ENCODE results near the gene RAI1. TPM values are rescaled to one million over a fixed set of nuclear protein-coding genes. Genes with fewer than 3 reads are reported as not detected.
A peak's percentile ranks its signal among the peaks of the same experiment; 100 is the strongest.

Gene RAI1
- total and polyA plus RNA-seq, 12 donors: 4.2 to 37.3 (median 26.9) TPM

- Histone ChIP-seq H3K36me3 (replicated peaks in 1 of 2) (no peaks in the 10 kb centered on the region), H3K27me3 (no peaks in the 10 kb centered on the region), H3K27ac (peak overlapping the region; percentile 19 to 100 (median 99)), H3K9me3 (replicated peaks in 1 of 3) (no peaks in the 10 kb centered on the region), H3K4me1 (replicated peaks in 1 of 2) (peaks cover 52 to 82% of the 10 kb centered on the region in 2 donors), H3K4me3 (peak overlapping the region in 2 of 4 donors; percentile 68 to 78)
- 20 to 25% (median 22%) methylated on average over 15 to 25 of the region's 25 CpGs for WGBS, 4 donors
- intact Hi-C loops (cut with DNase I): no loop called here
- no peak for TF ChIP-seq CTCF (IDR thresholded peaks at IDR 0.05)
- no peak for TF ChIP-seq POLR2A (IDR thresholded peaks at IDR 0.05)
- peak in 3 of 7 donors; percentile 39 to 65 (median 42) for DNase-seq
Measured at GRCh38 chr17:17835415-17836249, 154.4 kb downstream of the RAI1 start.

GRCh38 chr17:17836250-17836817, 155.1 kb downstream of the RAI1 start:
- H3K27me3 ChIP-seq: no peaks in the 10 kb centered on the region
- H3K4me1 ChIP-seq (replicated peaks in 1 of 2): peaks cover 52 to 82% of the 10 kb centered on the region in 2 donors
- peak overlapping the region; percentile 57 to 81 (median 73) for H3K4me3 ChIP-seq
- peak; percentile 97 to 99 (median 99) for DNase-seq
- H3K27ac ChIP-seq: peak overlapping the region; percentile 94 to 100 (median 99)
- TF ChIP-seq POLR2A (IDR thresholded peaks at IDR 0.05) (peak; percentile 99 to 100), CTCF (IDR thresholded peaks at IDR 0.05) (no peak)
- H3K9me3 ChIP-seq (replicated peaks in 1 of 3): no peaks in the 10 kb centered on the region
- intact Hi-C loops (cut with DNase I): no loop called here
- WGBS, 4 donors: 0% methylated on average over 8 to 69 of the region's 69 CpGs; no CpG with 5 or more reads in 1 of the 4 donors
- H3K36me3 ChIP-seq (replicated peaks in 1 of 2): no peaks in the 10 kb centered on the region

GRCh38 chr17:17836818-17837379, 155.6 kb downstream of the RAI1 start, which contains the start of gene SREBF1:
Gene SREBF1 (minus strand): TSS chr17:17836986. CDS start chr17:17836817, 169 bp downstream.
- 2 to 17% (median 7%) methylated on average over 4 to 52 of the region's 52 CpGs for WGBS, 4 donors
- peaks cover 55 to 82% of the 10 kb centered on the region in 2 donors for H3K4me1 ChIP-seq (replicated peaks in 1 of 2)
- peak; percentile 47 to 74 (median 62) for DNase-seq
- intact Hi-C loops (cut with DNase I): no loop called here
- TF ChIP-seq CTCF (IDR thresholded peaks at IDR 0.05) (no peak), POLR2A (IDR thresholded peaks at IDR 0.05) (no peak)
- H3K27me3 ChIP-seq: no peaks in the 10 kb centered on the region
- H3K27ac ChIP-seq: peak within 1 kb of the TSS; percentile 94 to 100 (median 99)
- H3K4me3 ChIP-seq: peak within 1 kb of the TSS; percentile 57 to 81 (median 73)
- H3K36me3 ChIP-seq (replicated peaks in 1 of 2): no peaks in the 10 kb centered on the region
- H3K9me3 ChIP-seq (replicated peaks in 1 of 3): no peaks in the 10 kb centered on the region

- TF ChIP-seq POLR2A (IDR thresholded peaks at IDR 0.05): peak in 1 of 2 donors; percentile 52
- TF ChIP-seq CTCF (IDR thresholded peaks at IDR 0.05): no peak
- 25 to 45% (median 39%) methylated on average over 3 of the region's 3 CpGs for WGBS, 4 donors
- Histone ChIP-seq H3K9me3 (replicated peaks in 1 of 3) (no peaks in the 10 kb centered on the region), H3K4me3 (peak overlapping the region in 2 of 4 donors; percentile 68 to 78), H3K27me3 (no peaks in the 10 kb centered on the region), H3K27ac (peak overlapping the region; percentile 94 to 100 (median 99)), H3K4me1 (replicated peaks in 1 of 2) (peaks cover 60 to 82% of the 10 kb centered on the region in 2 donors), H3K36me3 (replicated peaks in 1 of 2) (no peaks in the 10 kb centered on the region)
- peak; percentile 36 to 82 (median 66) for DNase-seq
- intact Hi-C loops (cut with DNase I): no loop called here
Measured at GRCh38 chr17:17837380-17837821, 156.1 kb downstream of the RAI1 start.

All from adrenal gland (tissue), 12 donors.